Lower leg skin (tissue), 3 donors: ENCODE results near the gene CHGA.

Experiments
- POLR2A ChIP-seq, 2 donors: fragments of 450-650 bp; IDR thresholded peaks; one replicate each; pipeline ENCODE4 v1.6.1; 2016 to 2017; ENCODE audit warnings: antibody characterized with exemption in 2 of 2, mild to moderate bottlenecking in 1 of 2, moderate library complexity in 1 of 2
- TF ChIP-seq, protein P1 (sequence below), 3 donors: fragments of 450-650 bp; IDR thresholded peaks; one replicate each; pipeline ENCODE4 v1.5.1; 2016; ENCODE audit warnings: antibody characterized with exemption in 3 of 3, mild to moderate bottlenecking in 3 of 3, moderate library complexity in 2 of 3

DNA sequence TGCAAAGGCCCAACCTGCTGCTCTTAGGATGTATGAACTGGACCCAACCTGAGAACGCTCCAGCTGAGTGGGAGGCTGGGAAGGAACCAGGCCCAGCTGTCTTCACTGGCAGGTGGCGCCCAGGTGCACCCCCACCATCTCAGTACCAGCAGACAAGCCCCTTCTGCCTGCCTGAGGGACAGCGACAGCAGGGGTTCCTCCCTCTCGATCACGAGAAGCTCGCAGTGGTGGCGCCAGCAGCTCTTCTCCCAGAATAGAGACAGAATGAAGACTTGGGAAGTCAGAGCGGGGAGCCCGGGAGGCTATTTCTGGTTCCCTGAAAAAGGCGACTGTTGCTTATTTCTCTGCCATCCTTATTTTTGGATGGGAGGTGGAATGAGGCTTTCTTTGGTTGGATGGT is 46.5 kb downstream of the CHGA start:
- TF ChIP-seq, protein P1, sequence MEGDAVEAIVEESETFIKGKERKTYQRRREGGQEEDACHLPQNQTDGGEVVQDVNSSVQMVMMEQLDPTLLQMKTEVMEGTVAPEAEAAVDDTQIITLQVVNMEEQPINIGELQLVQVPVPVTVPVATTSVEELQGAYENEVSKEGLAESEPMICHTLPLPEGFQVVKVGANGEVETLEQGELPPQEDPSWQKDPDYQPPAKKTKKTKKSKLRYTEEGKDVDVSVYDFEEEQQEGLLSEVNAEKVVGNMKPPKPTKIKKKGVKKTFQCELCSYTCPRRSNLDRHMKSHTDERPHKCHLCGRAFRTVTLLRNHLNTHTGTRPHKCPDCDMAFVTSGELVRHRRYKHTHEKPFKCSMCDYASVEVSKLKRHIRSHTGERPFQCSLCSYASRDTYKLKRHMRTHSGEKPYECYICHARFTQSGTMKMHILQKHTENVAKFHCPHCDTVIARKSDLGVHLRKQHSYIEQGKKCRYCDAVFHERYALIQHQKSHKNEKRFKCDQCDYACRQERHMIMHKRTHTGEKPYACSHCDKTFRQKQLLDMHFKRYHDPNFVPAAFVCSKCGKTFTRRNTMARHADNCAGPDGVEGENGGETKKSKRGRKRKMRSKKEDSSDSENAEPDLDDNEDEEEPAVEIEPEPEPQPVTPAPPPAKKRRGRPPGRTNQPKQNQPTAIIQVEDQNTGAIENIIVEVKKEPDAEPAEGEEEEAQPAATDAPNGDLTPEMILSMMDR (IDR thresholded peaks at IDR 0.05) = no peak
- TF ChIP-seq POLR2A (IDR thresholded peaks at IDR 0.05) = no peak
